ENCODE results near the gene ZBTB47.

GRCh38 chr3:42709621-42710020 lies 56.1 kb downstream of the ZBTB47 start:
- TF ChIP-seq, protein P1, sequence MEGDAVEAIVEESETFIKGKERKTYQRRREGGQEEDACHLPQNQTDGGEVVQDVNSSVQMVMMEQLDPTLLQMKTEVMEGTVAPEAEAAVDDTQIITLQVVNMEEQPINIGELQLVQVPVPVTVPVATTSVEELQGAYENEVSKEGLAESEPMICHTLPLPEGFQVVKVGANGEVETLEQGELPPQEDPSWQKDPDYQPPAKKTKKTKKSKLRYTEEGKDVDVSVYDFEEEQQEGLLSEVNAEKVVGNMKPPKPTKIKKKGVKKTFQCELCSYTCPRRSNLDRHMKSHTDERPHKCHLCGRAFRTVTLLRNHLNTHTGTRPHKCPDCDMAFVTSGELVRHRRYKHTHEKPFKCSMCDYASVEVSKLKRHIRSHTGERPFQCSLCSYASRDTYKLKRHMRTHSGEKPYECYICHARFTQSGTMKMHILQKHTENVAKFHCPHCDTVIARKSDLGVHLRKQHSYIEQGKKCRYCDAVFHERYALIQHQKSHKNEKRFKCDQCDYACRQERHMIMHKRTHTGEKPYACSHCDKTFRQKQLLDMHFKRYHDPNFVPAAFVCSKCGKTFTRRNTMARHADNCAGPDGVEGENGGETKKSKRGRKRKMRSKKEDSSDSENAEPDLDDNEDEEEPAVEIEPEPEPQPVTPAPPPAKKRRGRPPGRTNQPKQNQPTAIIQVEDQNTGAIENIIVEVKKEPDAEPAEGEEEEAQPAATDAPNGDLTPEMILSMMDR (IDR thresholded peaks at IDR 0.05; ENCODE audit: borderline replicate concordance, extremely low read depth, low read length, poor library complexity, severe bottlenecking): no peak
- no peak for TF ChIP-seq EZH2 (IDR thresholded peaks at IDR 0.05; ENCODE audit: borderline replicate concordance, low read depth, low read length, severe bottlenecking)

Measured in DND-41 (cell line).